Adrenal gland (tissue), 5 donors: Measurements from ENCODE around the gene POLR3GL.

Experiments
- POLR2A ChIP-seq, 2 donors: fragments of 450-650 bp; IDR thresholded peaks; one replicate each; pipeline ENCODE4 v1.6.1; 2017; ENCODE audit warnings: antibody characterized with exemption in 2 of 2, mild to moderate bottlenecking in 2 of 2, moderate library complexity in 1 of 2
- TF ChIP-seq, protein P1 (sequence below), 6 experiments: fragments of 450-650 bp in 4 of 6; fragments of 200-600 bp in 2 of 6; sonication (generic) in 1 of 6; IDR thresholded peaks; 1 replicate in 5 of 6; 2 replicates in 1 of 6; pipeline versions ENCODE4 v1.5.1 to v1.8.0; 2016 to 2021; ENCODE audit warnings: antibody characterized with exemption in 6 of 6, mild to moderate bottlenecking in 2 of 6, moderate library complexity in 1 of 6
- donor health status: DM: no; HTN: no; CAD: no.

DNA sequence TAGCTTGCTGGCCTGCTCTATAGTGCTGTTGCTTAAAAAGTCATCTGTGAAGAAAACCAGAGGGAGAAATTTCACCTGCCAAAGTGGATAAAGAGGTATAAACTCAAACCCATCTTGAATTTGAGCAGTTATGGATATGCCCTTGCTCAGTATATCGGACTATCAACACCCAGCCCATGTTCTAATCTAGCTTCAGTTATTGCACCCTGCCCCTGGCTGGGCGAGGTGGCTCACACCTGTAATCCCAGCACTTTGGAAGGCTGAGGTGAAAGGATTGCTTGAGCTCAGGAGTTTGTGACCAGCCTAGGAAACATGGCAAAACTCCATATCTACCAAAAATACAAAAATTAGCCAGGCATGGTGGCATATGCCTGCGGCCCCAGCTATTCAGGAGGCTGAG is 20.0 kb upstream of the POLR3GL start:
- TF ChIP-seq, protein P1, sequence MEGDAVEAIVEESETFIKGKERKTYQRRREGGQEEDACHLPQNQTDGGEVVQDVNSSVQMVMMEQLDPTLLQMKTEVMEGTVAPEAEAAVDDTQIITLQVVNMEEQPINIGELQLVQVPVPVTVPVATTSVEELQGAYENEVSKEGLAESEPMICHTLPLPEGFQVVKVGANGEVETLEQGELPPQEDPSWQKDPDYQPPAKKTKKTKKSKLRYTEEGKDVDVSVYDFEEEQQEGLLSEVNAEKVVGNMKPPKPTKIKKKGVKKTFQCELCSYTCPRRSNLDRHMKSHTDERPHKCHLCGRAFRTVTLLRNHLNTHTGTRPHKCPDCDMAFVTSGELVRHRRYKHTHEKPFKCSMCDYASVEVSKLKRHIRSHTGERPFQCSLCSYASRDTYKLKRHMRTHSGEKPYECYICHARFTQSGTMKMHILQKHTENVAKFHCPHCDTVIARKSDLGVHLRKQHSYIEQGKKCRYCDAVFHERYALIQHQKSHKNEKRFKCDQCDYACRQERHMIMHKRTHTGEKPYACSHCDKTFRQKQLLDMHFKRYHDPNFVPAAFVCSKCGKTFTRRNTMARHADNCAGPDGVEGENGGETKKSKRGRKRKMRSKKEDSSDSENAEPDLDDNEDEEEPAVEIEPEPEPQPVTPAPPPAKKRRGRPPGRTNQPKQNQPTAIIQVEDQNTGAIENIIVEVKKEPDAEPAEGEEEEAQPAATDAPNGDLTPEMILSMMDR (IDR thresholded peaks at IDR 0.05) = no peak
- no peak for TF ChIP-seq POLR2A (IDR thresholded peaks at IDR 0.05)
